ENCODE data around the gene CNTN4.

CNTN4 gene

GRCh38 chr3:2838546-2839157, 740.0 kb downstream of the CNTN4 start:
- no peaks in the 10 kb centered on the region for H3K27me3 ChIP-seq (replicated peaks)
- no peak overlapping the region for H3K27ac ChIP-seq
- no peak overlapping the region for H3K4me3 ChIP-seq (ENCODE audit: low read depth, low read length)
- TF ChIP-seq CTCF (IDR thresholded peaks at IDR 0.05; ENCODE audit: low read depth, low read length, missing control alignments): no peak
- in situ Hi-C loops (cut with HindIII; ENCODE audit: low pct_ligation_motif_present, low sequenced_read_pairs): no loop called here
- no peak for DNase-seq
- H3K36me3 ChIP-seq (replicated peaks): no peaks in the 10 kb centered on the region

- Histone ChIP-seq H3K36me3 (replicated peaks) (no peaks in the 10 kb centered on the region), H3K27me3 (replicated peaks) (no peaks in the 10 kb centered on the region), H3K4me3 (ENCODE audit: low read depth, low read length) (no peak overlapping the region), H3K27ac (no peak overlapping the region)
- no peak for DNase-seq
- no peak for TF ChIP-seq CTCF (IDR thresholded peaks at IDR 0.05; ENCODE audit: low read depth, low read length, missing control alignments)
- in situ Hi-C loops (cut with HindIII; ENCODE audit: low pct_ligation_motif_present, low sequenced_read_pairs): no loop called here
These were observed 741.2 kb downstream of the CNTN4 start for GRCh38 chr3:2839876-2840275.

- no peak for DNase-seq
- no peaks in the 10 kb centered on the region for H3K36me3 ChIP-seq (replicated peaks)
- in situ Hi-C loops (cut with HindIII; ENCODE audit: low pct_ligation_motif_present, low sequenced_read_pairs): no loop called here
- no peak overlapping the region for H3K27ac ChIP-seq
- no peaks in the 10 kb centered on the region for H3K27me3 ChIP-seq (replicated peaks)
- no peak for TF ChIP-seq CTCF (IDR thresholded peaks at IDR 0.05; ENCODE audit: low read depth, low read length, missing control alignments)
- H3K4me3 ChIP-seq (ENCODE audit: low read depth, low read length): no peak overlapping the region
These were observed 748.6 kb downstream of the CNTN4 start for GRCh38 chr3:2847062-2847841.

- DNase-seq: no peak
- in situ Hi-C loops (cut with HindIII; ENCODE audit: low pct_ligation_motif_present, low sequenced_read_pairs): no loop called here
- no peaks in the 10 kb centered on the region for H3K27me3 ChIP-seq (replicated peaks)
- no peaks in the 10 kb centered on the region for H3K36me3 ChIP-seq (replicated peaks)
- no peak overlapping the region for H3K4me3 ChIP-seq (ENCODE audit: low read depth, low read length)
- no peak for TF ChIP-seq CTCF (IDR thresholded peaks at IDR 0.05; ENCODE audit: low read depth, low read length, missing control alignments)
- no peak overlapping the region for H3K27ac ChIP-seq
These were observed 750.4 kb downstream of the CNTN4 start for GRCh38 chr3:2849092-2849491.

GRCh38 chr3:2850701-2851100, 752.0 kb downstream of the CNTN4 start:
- Histone ChIP-seq H3K27me3 (replicated peaks) (no peaks in the 10 kb centered on the region), H3K36me3 (replicated peaks) (no peaks in the 10 kb centered on the region), H3K27ac (no peak overlapping the region), H3K4me3 (ENCODE audit: low read depth, low read length) (no peak overlapping the region)
- TF ChIP-seq CTCF (IDR thresholded peaks at IDR 0.05; ENCODE audit: low read depth, low read length, missing control alignments): no peak
- DNase-seq: no peak
- in situ Hi-C loops (cut with HindIII; ENCODE audit: low pct_ligation_motif_present, low sequenced_read_pairs): no loop called here

Data from brain microvascular endothelial cell (primary cell).